Liver (tissue), 3 donors: ENCODE data around the gene LPAR4.

Experiments used
- ATF3 ChIP-seq: IDR thresholded peaks from 2 replicates; pipeline ENCODE4 v1.6.1; 2016; ENCODE audit warnings: antibody characterized with exemption
- CTCF ChIP-seq: fragments of 150-350 bp; IDR thresholded peaks from 2 replicates; pipeline ENCODE4 v1.5.1; 2017; ENCODE audit warnings: improper control_type of control experiment, low read depth, low read length; ENCODE audit not compliant: missing input control
- HNF4A ChIP-seq, 2 donors: conservative IDR thresholded peaks; 2 replicates each; pipeline ENCODE4 v1.6.1; 2016; ENCODE audit warnings: antibody characterized with exemption in 2 of 2, mild to moderate bottlenecking in 2 of 2
- NR2F2 ChIP-seq: IDR thresholded peaks from 2 replicates; pipeline ENCODE4 v1.6.1; 2016; ENCODE audit warnings: antibody characterized with exemption
- RAD21 ChIP-seq, 2 donors: IDR thresholded peaks; 2 replicates each; pipeline ENCODE4 v1.6.1; 2016; ENCODE audit warnings: antibody characterized with exemption in 2 of 2, mild to moderate bottlenecking in 2 of 2
- donor health status: healthy.
- donor health status: healthy.

- TF ChIP-seq CTCF (no peak), ATF3 (no peak), NR2F2 (no peak), RAD21 (IDR thresholded peaks at IDR 0.05) (no peak), HNF4A (conservative IDR thresholded peaks at IDR 0.05) (no peak)
Observed at GRCh38 chrX:78748846-78749245, 1.3 kb downstream of the LPAR4 start.
